HG02970 (cell line): ENCODE measurements around the gene ADARB2.

Source experiments
- ATAC-seq: cut with Tn5 transposase; IDR thresholded peaks from one replicate; pipeline ENCODE4 v1.9.1; 2021; ENCODE audit warnings: mild to moderate bottlenecking, moderate library complexity, moderate number of reproducible peaks; ENCODE audit not compliant: unreplicated experiment, low FRiP score

Gene ADARB2

GRCh38 chr10:1290071-1290471 lies 447.3 kb downstream of the ADARB2 start:
- no peak for ATAC-seq

- no peak for ATAC-seq
Measured at GRCh38 chr10:1289591-1289990, 447.7 kb downstream of the ADARB2 start.

GRCh38 chr10:1287971-1288401 lies 449.3 kb downstream of the ADARB2 start:
- ATAC-seq: no peak

- no peak for ATAC-seq
Measured at GRCh38 chr10:1287487-1287886, 449.8 kb downstream of the ADARB2 start.

GRCh38 chr10:1284076-1284475 lies 453.2 kb downstream of the ADARB2 start:
- no peak for ATAC-seq

- no peak for ATAC-seq
Measured at GRCh38 chr10:1281405-1281782, 455.9 kb downstream of the ADARB2 start.

GRCh38 chr10:1280466-1281404 lies 456.6 kb downstream of the ADARB2 start:
- no peak for ATAC-seq

GRCh38 chr10:1278306-1278705 lies 459.0 kb downstream of the ADARB2 start:
- no peak for ATAC-seq

GRCh38 chr10:1274701-1275544 lies 462.4 kb downstream of the ADARB2 start:
- ATAC-seq: no peak

GRCh38 chr10:1274111-1274661 lies 463.1 kb downstream of the ADARB2 start:
- ATAC-seq: no peak

- ATAC-seq: no peak
Measured at GRCh38 chr10:1273372-1274105, 463.8 kb downstream of the ADARB2 start.

GRCh38 chr10:1272777-1273161 lies 464.6 kb downstream of the ADARB2 start:
- ATAC-seq: no peak

GRCh38 chr10:1272079-1272776 lies 465.1 kb downstream of the ADARB2 start:
- ATAC-seq: no peak

- no peak for ATAC-seq
Measured at GRCh38 chr10:1270906-1271305, 466.4 kb downstream of the ADARB2 start.

GRCh38 chr10:1270490-1270889 lies 466.8 kb downstream of the ADARB2 start:
- ATAC-seq: no peak

GRCh38 chr10:1268831-1269230 lies 468.5 kb downstream of the ADARB2 start:
- no peak for ATAC-seq

GRCh38 chr10:1267568-1267967 lies 469.8 kb downstream of the ADARB2 start:
- ATAC-seq: no peak

GRCh38 chr10:1267148-1267547 lies 470.2 kb downstream of the ADARB2 start:
- no peak for ATAC-seq

- ATAC-seq: no peak
Measured at GRCh38 chr10:1266033-1266802, 471.1 kb downstream of the ADARB2 start.
